Effector memory CD8-positive, alpha-beta T cell (primary cell): Measurements from ENCODE around the gene TCF7L1.

Source experiments
- ATAC-seq: fragments of 150-1000 bp; cut with Tn5 transposase; replicated peaks from 2 replicates; pipeline ENCODE4 v1.10.0; 2021; ENCODE audit warnings: mild to moderate bottlenecking, moderate library complexity
- DNase-seq, 3 experiments: peaks; one replicate each; pipeline ENCODE4 v3.0.0; 2021
- H3K27ac Mint-ChIP-seq, 2 donors: one replicate each; pipeline ENCODE4 v1.8.0; 2022; ENCODE audit warnings: mild to moderate bottlenecking in 2 of 2, mixed read lengths in 2 of 2, moderate library complexity in 2 of 2
- H3K27me3 Mint-ChIP-seq, 2 donors: one replicate each; pipeline ENCODE4 v1.8.0; 2022; ENCODE audit warnings: mixed read lengths in 2 of 2
- H3K36me3 Mint-ChIP-seq: one replicate; pipeline ENCODE4 v1.8.0; 2022; ENCODE audit warnings: mild to moderate bottlenecking, moderate library complexity, mixed read lengths; ENCODE audit not compliant: insufficient read depth
- H3K4me1 Mint-ChIP-seq, 2 donors: one replicate each; pipeline ENCODE4 v1.8.0; 2022; ENCODE audit warnings: low read depth in 2 of 2, mixed read lengths in 2 of 2
- H3K4me3 Mint-ChIP-seq, 2 donors: one replicate each; pipeline ENCODE4 v1.8.0; 2022; ENCODE audit warnings: mild to moderate bottlenecking in 2 of 2, mixed read lengths in 2 of 2, moderate library complexity in 2 of 2
- H3K9me3 Mint-ChIP-seq, 2 donors: one replicate each; pipeline ENCODE4 v1.8.0; 2022; ENCODE audit warnings: mixed read lengths in 2 of 2

Gene TCF7L1

GRCh38 chr2:85253890-85254289, 120.7 kb downstream of the TCF7L1 start:
- Mint-ChIP-seq H3K9me3 (no peaks in the 10 kb centered on the region), H3K4me3 (no peak overlapping the region), H3K36me3 (no peaks in the 10 kb centered on the region), H3K27me3 (peaks cover 0 to 32% of the 10 kb centered on the region in 2 donors), H3K4me1 (no peaks in the 10 kb centered on the region), H3K27ac (no peak overlapping the region)
- DNase-seq, result no peak
- no peak for ATAC-seq

GRCh38 chr2:85254540-85255300, 121.5 kb downstream of the TCF7L1 start:
- no peak for DNase-seq
- Mint-ChIP-seq H3K4me3 (no peak overlapping the region), H3K4me1 (no peaks in the 10 kb centered on the region), H3K36me3 (no peaks in the 10 kb centered on the region), H3K27me3 (peaks cover 0 to 27% of the 10 kb centered on the region in 2 donors), H3K9me3 (no peaks in the 10 kb centered on the region), H3K27ac (no peak overlapping the region)
- ATAC-seq, result no peak

GRCh38 chr2:85255456-85255812, 122.2 kb downstream of the TCF7L1 start:
- Mint-ChIP-seq H3K9me3 (no peaks in the 10 kb centered on the region), H3K27me3 (peaks cover 0 to 27% of the 10 kb centered on the region in 2 donors), H3K36me3 (no peaks in the 10 kb centered on the region), H3K4me1 (no peaks in the 10 kb centered on the region), H3K4me3 (no peak overlapping the region), H3K27ac (no peak overlapping the region)
- no peak for DNase-seq
- no peak for ATAC-seq

DNA sequence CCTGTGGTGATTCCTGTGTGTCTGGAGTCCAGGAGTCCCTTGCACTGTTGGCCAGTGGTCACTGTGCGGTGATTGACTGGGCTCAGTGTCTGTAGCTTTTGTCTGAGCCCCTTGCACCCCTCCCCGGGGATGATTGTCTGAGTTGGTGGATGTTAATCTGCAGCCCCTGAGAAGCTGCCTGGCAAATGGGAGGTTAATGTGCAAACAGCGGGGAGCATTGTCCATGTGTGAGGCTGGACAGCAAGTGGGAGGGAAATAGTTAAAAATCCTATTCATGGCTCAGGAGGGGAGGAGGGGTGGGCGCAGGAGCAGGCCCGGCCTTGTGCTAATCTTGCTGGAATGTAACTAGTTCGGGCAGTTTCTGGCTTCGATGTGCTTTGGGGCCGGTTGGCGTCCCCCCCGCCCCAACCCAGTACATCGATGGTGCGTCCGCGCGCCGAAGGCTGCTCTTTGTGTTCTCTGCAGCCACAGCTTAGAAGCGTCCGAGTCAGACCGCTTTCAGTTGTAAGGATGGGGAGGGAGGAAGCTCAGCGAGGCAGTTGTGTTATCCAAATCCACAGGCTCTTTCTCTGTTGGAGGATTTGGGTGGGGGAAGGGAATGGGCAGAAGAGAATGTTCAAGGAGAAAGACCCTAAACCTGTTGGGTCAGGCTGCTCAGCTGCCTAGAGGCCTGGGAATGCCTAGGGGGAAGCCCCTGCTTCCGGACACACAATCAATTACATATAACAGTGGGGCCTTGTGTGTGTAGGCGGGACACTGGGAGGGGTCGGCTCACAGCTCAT, 122.8 kb downstream of the TCF7L1 start:
- ATAC-seq, result no peak
- no peak overlapping the region for H3K4me3 Mint-ChIP-seq
- no peaks in the 10 kb centered on the region for H3K9me3 Mint-ChIP-seq
- H3K36me3 Mint-ChIP-seq, result no peaks in the 10 kb centered on the region
- no peak overlapping the region for H3K27ac Mint-ChIP-seq
- DNase-seq, result no peak
- peaks cover 0 to 27% of the 10 kb centered on the region in 2 donors for H3K27me3 Mint-ChIP-seq
- no peaks in the 10 kb centered on the region for H3K4me1 Mint-ChIP-seq

DNA sequence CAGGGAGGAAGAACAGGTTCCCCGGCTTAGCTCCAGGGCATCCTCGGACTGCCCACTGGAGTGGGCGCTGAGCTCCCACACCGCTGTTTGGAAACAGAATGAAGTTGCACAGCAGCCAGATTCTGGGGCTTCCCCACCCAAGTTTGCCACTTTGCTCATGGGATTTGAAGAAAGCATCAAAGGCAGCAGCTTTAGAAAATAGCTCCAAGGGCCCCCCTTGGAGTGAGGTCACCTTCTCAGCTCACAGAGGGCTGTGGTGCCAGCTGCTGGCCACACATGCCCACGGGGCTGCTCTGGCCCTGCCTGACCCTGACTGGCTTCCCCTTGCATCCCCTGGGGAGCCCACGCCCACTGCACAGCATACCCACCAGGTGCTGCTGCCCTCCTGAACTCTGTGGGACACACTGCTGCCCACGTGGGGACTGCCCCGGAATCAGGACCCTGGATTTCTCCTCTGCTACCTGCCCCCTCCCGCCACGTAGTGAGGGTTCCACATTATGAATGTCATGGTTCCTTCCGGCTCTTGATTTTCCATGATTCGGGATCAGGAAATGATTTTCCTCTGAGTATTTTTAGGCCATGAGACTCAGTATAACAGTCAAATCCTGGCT, 124.3 kb downstream of the TCF7L1 start:
- Mint-ChIP-seq H3K9me3 (no peaks in the 10 kb centered on the region), H3K4me3 (no peak overlapping the region), H3K27me3 (peaks cover 0 to 27% of the 10 kb centered on the region in 2 donors), H3K4me1 (no peaks in the 10 kb centered on the region), H3K36me3 (no peaks in the 10 kb centered on the region), H3K27ac (no peak overlapping the region)
- ATAC-seq (no peak), DNase-seq (no peak)

- DNase-seq (no peak), ATAC-seq (no peak)
- H3K27ac Mint-ChIP-seq, result no peak overlapping the region
- no peaks in the 10 kb centered on the region for H3K4me1 Mint-ChIP-seq
- no peak overlapping the region for H3K4me3 Mint-ChIP-seq
- H3K9me3 Mint-ChIP-seq, result no peaks in the 10 kb centered on the region
- no peaks in the 10 kb centered on the region for H3K36me3 Mint-ChIP-seq
- H3K27me3 Mint-ChIP-seq, result peaks cover 0 to 33% of the 10 kb centered on the region in 2 donors
Measured at GRCh38 chr2:85257970-85258605, 124.9 kb downstream of the TCF7L1 start.

- Mint-ChIP-seq H3K4me1 (no peaks in the 10 kb centered on the region), H3K36me3 (no peaks in the 10 kb centered on the region), H3K9me3 (no peaks in the 10 kb centered on the region), H3K27ac (no peak overlapping the region), H3K27me3 (peaks cover 0 to 44% of the 10 kb centered on the region in 2 donors), H3K4me3 (no peak overlapping the region)
- ATAC-seq, result no peak
- no peak for DNase-seq
Measured at GRCh38 chr2:85259101-85259590, 126.0 kb downstream of the TCF7L1 start.

- Mint-ChIP-seq H3K36me3 (no peaks in the 10 kb centered on the region), H3K27ac (no peak overlapping the region), H3K4me1 (no peaks in the 10 kb centered on the region), H3K4me3 (no peak overlapping the region), H3K9me3 (no peaks in the 10 kb centered on the region), H3K27me3 (peaks cover 0 to 50% of the 10 kb centered on the region in 2 donors)
- ATAC-seq (no peak), DNase-seq (no peak)
Measured at GRCh38 chr2:85259879-85260278, 126.7 kb downstream of the TCF7L1 start.

DNA sequence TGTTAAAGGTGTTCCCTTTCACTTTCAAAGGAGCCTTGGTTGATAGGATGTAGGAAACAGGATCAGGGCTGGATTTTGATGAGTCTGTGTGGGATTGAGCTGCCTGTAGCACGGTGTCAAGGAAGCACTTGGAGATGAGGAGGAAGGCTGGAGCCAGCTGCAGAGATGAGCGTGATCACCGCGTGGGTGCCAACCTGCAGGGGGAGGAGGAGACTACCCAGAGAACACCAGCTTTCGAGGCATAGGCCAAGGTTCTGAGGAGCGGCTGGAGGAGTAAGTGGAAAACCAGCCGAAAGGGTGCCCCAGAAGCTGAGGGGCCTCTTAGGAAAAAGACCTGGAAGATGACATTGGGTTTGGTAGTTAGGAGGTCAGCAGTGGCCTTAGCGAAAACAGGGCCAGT, 130.4 kb downstream of the TCF7L1 start:
- no peak for ATAC-seq
- Mint-ChIP-seq H3K4me1 (peaks cover 0 to 1% of the 10 kb centered on the region in 2 donors), H3K27ac (no peak overlapping the region), H3K36me3 (peaks cover 2% of the 10 kb centered on the region), H3K27me3 (peaks cover 0 to 33% of the 10 kb centered on the region in 2 donors), H3K4me3 (no peak overlapping the region), H3K9me3 (no peaks in the 10 kb centered on the region)
- DNase-seq, result no peak

DNA sequence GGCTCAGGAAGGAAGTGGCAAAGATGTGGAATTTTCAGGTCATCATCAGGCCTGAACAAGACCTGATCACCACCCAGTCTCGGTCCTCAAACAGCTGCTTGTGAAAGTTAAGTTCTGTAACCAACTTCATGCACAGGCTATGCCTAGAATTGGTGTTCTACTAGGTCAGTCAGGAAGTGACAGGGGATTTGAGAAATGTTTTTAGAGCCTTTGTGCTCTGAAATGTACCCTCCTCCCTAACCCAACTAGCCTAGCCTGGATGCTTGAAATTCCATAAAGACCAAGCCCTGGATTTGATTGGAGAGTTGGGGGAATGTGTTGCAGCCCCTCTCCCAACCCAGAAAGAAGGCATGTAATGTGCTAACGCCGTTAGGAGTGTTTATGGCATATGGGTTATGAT, 131.3 kb downstream of the TCF7L1 start:
- no peak for ATAC-seq
- Mint-ChIP-seq H3K4me3 (no peak overlapping the region), H3K4me1 (peaks cover 0 to 1% of the 10 kb centered on the region in 2 donors), H3K27ac (no peak overlapping the region), H3K9me3 (no peaks in the 10 kb centered on the region), H3K36me3 (peaks cover 2% of the 10 kb centered on the region), H3K27me3 (peaks cover 0 to 29% of the 10 kb centered on the region in 2 donors)
- no peak for DNase-seq

DNA sequence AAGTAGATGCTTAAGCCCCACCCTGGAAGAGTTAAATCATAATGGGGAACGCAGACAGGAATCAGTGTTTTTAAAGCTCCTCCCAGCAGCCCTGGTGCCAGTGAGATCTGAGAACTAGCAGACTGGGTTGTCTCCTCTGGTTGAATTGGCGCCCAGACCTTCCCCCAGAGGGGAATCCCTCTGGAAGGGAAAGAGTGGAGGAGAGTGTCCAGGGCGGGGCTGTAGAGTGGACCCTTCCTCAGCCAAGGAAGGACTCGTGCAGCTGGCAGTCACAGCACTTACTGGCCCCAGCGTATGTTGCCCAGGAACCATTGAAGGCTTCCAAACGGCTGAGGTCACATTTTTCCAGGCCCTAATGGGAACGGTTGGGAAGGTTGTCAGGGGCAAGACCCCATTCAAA, 132.1 kb downstream of the TCF7L1 start:
- Mint-ChIP-seq H3K27ac (no peak overlapping the region), H3K4me1 (peaks cover 0 to 1% of the 10 kb centered on the region in 2 donors), H3K4me3 (no peak overlapping the region), H3K27me3 (peaks cover 8 to 34% of the 10 kb centered on the region in 2 donors), H3K9me3 (no peaks in the 10 kb centered on the region), H3K36me3 (peaks cover 2% of the 10 kb centered on the region)
- DNase-seq (no peak), ATAC-seq (no peak)

GRCh38 chr2:85266146-85267041, 133.2 kb downstream of the TCF7L1 start:
- peaks cover 0 to 1% of the 10 kb centered on the region in 2 donors for H3K4me1 Mint-ChIP-seq
- no peaks in the 10 kb centered on the region for H3K9me3 Mint-ChIP-seq
- no peak overlapping the region for H3K27ac Mint-ChIP-seq
- H3K36me3 Mint-ChIP-seq, result peaks cover 2% of the 10 kb centered on the region
- no peak overlapping the region for H3K4me3 Mint-ChIP-seq
- peak; percentile 61 to 71 (median 62) for DNase-seq
- peak; percentile 69 for ATAC-seq
- peaks cover 10 to 45% of the 10 kb centered on the region in 2 donors for H3K27me3 Mint-ChIP-seq
